Right lobe of liver (tissue), 6 donors: ENCODE measurements around the gene ADPRHL1. TPM values are rescaled to one million over a fixed set of nuclear protein-coding genes. Genes with fewer than 3 reads are reported as not detected.
A peak's percentile ranks its signal among the peaks of the same experiment; 100 is the strongest.
"Not testable (repeated sequence)": the region's sequence is repeated elsewhere in the genome, so short reads cannot be mapped to it uniquely, and the experiment has no call there.

Experiments
- ATAC-seq, 4 donors: fragments of 200-7000 bp; cut with Tn5 transposase; one replicate each; pipeline ENCODE4 v1.9.1; 2020; ENCODE audit warnings: mild to moderate bottlenecking in 4 of 4, moderate library complexity in 4 of 4
- DNase-seq, 3 donors: peaks; one replicate each; pipeline ENCODE4 v3.0.0-alpha.2; 2020
- H3K27ac ChIP-seq, 3 donors: fragments of 200-600 bp; one replicate each; pipeline ENCODE4 v1.8.0; 2022
- H3K27me3 ChIP-seq, 2 donors: fragments of 200-600 bp; one replicate each; pipeline ENCODE4 v1.8.0; 2022
- H3K36me3 ChIP-seq, 4 donors: fragments of 200-600 bp; sonication (generic) in 1 of 4; one replicate each; pipeline versions ENCODE4 v1.5.1 to v1.8.0; 2017 to 2022; ENCODE audit warnings: control low read depth in 1 of 4
- H3K4me1 ChIP-seq, 4 donors: fragments of 200-600 bp; sonication (generic) in 1 of 4; one replicate each; pipeline versions ENCODE4 v1.5.1 to v1.8.0; 2017 to 2022; ENCODE audit warnings: control low read depth in 1 of 4
- H3K4me3 ChIP-seq, 3 donors: fragments of 200-600 bp; one replicate each; pipeline ENCODE4 v1.8.0; 2022
- H3K9me3 ChIP-seq, 4 donors: fragments of 200-600 bp; sonication (generic) in 1 of 4; one replicate each; pipeline versions ENCODE4 v1.5.1 to v1.8.0; 2017 to 2022; ENCODE audit warnings: control low read depth in 1 of 4
- POLR2A ChIP-seq: fragments of 450-650 bp; IDR thresholded peaks from one replicate; pipeline ENCODE4 v1.6.1; 2017; ENCODE audit warnings: antibody characterized with exemption, mild to moderate bottlenecking
- WGBS: methylation state at CpG from one replicate; pipeline ENCODE4 v1.1.6; 2018; ENCODE audit warnings: low coverage, low lambda C conversion rate; ENCODE audit not compliant: insufficient coverage; ENCODE audit errors: missing lambda C conversion rate; 5-methylcytosine and 5-hydroxymethylcytosine counted together
- intact Hi-C, 2 donors: fragments of 100-400 bp; cut with DNase I; formaldehyde crosslinking; loops; one replicate each; pipeline versions ENCODE4 v1.11.2 to v1.14.1; 2022
- total RNA-seq, 6 experiments: library from RNA; depleted of rRNA in 2 of 6; stranded (reverse); fragments of >200 nt in 2 of 6; fragmentation: NEBNext Ultra II Directional in 3 of 6; extraction: Animal tissue kit (Norgen Biotek cat#: 25700) in 3 of 6; gene quantifications; one replicate each; pipeline versions ENCODE4 v1.1.0 to v1.2.4, GENCODE V29; 2016 to 2023
- TF ChIP-seq, protein P1 (sequence below), 4 donors: fragments of 200-600 bp in 3 of 4; fragments of 450-650 bp in 1 of 4; IDR thresholded peaks; one replicate each; pipeline versions ENCODE4 v1.5.1 to v1.8.0; 2016 to 2022; ENCODE audit warnings: antibody characterized with exemption in 4 of 4, mild to moderate bottlenecking in 2 of 4
- donor health status: DM: no; HTN: yes; CAD: no.
- donor health status: DM: no; HTN: no; CAD: no.
- donor health status: DM: no; HTN: no; CAD: no.
- donor health status: DM: no; HTN: yes; CAD: no.
- donor health status: DM: no; HTN: yes; CAD: no.

ADPRHL1 gene
- total RNA-seq, 6 experiments from 2014 or later: 0.37 to 1.7 (median 1.1) TPM

DNA sequence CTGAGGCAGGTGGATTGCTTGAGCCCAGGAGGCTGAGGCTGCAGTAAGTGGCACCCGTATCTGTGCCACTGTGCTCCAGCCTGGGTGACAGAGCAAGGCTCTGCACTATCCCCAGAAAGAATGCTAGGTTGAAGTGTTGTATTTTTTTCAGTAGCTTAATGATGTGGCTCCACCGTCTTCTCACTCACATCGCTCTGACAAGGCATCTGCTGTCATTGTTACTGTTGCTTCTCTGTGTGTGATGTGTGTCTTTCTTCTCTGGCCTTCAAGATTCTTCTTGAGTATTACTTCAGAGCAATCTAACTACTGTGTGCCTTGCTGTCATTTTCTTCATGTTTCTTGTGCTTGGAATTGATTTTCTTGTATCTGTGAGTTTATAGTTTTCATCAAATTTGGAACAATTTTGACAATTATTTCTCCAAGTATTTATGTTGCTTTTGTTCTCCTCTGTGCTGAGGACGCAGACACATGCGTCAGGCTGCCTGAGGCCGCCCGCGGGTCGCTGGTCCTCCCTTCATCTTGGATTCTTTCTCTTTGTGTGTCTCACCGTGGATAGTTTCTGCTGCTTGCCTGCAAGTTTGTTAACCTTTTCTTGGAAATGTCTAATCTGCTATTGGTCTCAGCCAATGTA lies 10.8 kb downstream of the ADPRHL1 start:
- Histone ChIP-seq H3K27ac (no peak overlapping the region), H3K4me3 (no peak overlapping the region), H3K27me3 (no peaks in the 10 kb centered on the region), H3K9me3 (no peaks in the 10 kb centered on the region), H3K36me3 (no peaks in the 10 kb centered on the region), H3K4me1 (no peaks in the 10 kb centered on the region)
- intact Hi-C loops: no loop called here
- TF ChIP-seq, protein P1, sequence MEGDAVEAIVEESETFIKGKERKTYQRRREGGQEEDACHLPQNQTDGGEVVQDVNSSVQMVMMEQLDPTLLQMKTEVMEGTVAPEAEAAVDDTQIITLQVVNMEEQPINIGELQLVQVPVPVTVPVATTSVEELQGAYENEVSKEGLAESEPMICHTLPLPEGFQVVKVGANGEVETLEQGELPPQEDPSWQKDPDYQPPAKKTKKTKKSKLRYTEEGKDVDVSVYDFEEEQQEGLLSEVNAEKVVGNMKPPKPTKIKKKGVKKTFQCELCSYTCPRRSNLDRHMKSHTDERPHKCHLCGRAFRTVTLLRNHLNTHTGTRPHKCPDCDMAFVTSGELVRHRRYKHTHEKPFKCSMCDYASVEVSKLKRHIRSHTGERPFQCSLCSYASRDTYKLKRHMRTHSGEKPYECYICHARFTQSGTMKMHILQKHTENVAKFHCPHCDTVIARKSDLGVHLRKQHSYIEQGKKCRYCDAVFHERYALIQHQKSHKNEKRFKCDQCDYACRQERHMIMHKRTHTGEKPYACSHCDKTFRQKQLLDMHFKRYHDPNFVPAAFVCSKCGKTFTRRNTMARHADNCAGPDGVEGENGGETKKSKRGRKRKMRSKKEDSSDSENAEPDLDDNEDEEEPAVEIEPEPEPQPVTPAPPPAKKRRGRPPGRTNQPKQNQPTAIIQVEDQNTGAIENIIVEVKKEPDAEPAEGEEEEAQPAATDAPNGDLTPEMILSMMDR (IDR thresholded peaks at IDR 0.05): no peak
- DNase-seq: no peak
- no peak for ATAC-seq
- WGBS: 86% methylated on average over 10 of the region's 10 CpGs

- no peaks in the 10 kb centered on the region for H3K9me3 ChIP-seq
- H3K4me3 ChIP-seq: no peak overlapping the region
- DNase-seq (no peak), ATAC-seq (no peak)
- H3K27ac ChIP-seq: no peak overlapping the region
- H3K27me3 ChIP-seq: no peaks in the 10 kb centered on the region
- no peaks in the 10 kb centered on the region for H3K36me3 ChIP-seq
- H3K4me1 ChIP-seq: no peaks in the 10 kb centered on the region
- WGBS: 98% methylated on average over 17 of the region's 29 CpGs
- intact Hi-C loops: no loop called here
- TF ChIP-seq POLR2A: no peak
- TF ChIP-seq, protein P1 (IDR thresholded peaks at IDR 0.05): no peak
These were observed 11.6 kb downstream of the ADPRHL1 start for GRCh38 chr13:113441661-113442060.

DNA sequence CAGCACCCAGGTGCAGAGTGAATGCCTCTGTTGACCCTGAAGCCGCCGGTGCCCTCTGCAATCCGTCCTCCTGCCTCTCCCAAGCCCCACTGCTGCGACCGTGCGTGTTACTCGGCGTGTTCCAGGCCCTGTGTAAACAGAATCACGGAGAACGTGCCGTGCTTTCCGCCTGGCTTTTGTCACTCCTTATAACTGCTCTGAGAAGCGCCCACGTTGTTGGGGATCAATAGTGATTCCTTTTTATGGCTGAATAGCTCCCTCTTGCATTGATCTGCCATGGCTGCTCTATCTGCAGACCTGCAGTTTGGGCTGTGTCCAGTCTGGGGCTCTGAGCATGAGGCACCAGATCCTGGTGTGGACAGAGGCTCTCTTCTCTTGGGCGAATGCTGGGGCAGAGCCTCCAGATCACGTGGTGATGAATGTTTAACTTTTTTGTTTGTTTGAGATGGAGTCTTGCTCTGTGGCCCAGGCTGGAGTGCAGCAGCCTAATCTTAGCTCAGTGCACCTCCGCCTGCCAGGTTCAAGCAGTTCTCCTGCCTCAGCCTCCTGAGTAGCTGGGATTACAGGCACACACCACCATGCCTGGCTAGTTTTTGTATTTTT lies 15.8 kb downstream of the ADPRHL1 start:
- ATAC-seq (peak; percentile 97 to 99 (median 98)), DNase-seq (peak; percentile 61 to 77 (median 76))
- TF ChIP-seq POLR2A: no peak
- TF ChIP-seq, protein P1 (IDR thresholded peaks at IDR 0.05): no peak
- intact Hi-C loops: no loop called here
- H3K27ac ChIP-seq: peak overlapping the region in 2 of 3 donors; percentile 27 to 32
- H3K27me3 ChIP-seq: no peaks in the 10 kb centered on the region
- no peaks in the 10 kb centered on the region for H3K4me1 ChIP-seq
- H3K36me3 ChIP-seq: no peaks in the 10 kb centered on the region
- 23% methylated on average over 3 of the region's 17 CpGs for WGBS
- H3K9me3 ChIP-seq: no peaks in the 10 kb centered on the region
- H3K4me3 ChIP-seq: no peak overlapping the region

- ATAC-seq, H3K9me3 ChIP-seq, H3K36me3 ChIP-seq, DNase-seq, H3K4me1 ChIP-seq, H3K4me3 ChIP-seq, intact Hi-C loops, H3K27me3 ChIP-seq, H3K27ac ChIP-seq: not testable (repeated sequence)
- WGBS: 100% methylated on average over 1 of the region's 15 CpGs
These were observed 16.4 kb downstream of the ADPRHL1 start for GRCh38 chr13:113436866-113437265.

- WGBS: 96% methylated on average over 5 of the region's 15 CpGs
- H3K9me3 ChIP-seq, H3K4me1 ChIP-seq, H3K27me3 ChIP-seq, DNase-seq, ATAC-seq, intact Hi-C loops, H3K27ac ChIP-seq, H3K36me3 ChIP-seq, H3K4me3 ChIP-seq: not testable (repeated sequence)
These were observed 17.4 kb downstream of the ADPRHL1 start for GRCh38 chr13:113435907-113436306.
